SIG-M5 treated with dmso at 0.1 percent for 504 hours (cell line): Measurements from ENCODE around the gene CUL9.

ENCODE experiments used
- DNase-seq: peaks from one replicate; lab custom pipeline; 2025; ENCODE audit not compliant: unreplicated experiment; lab: John Stamatoyannopoulos, UW

Gene CUL9

GRCh38 chr6:43254138-43254817 lies 72.3 kb downstream of the CUL9 start:
- DNase-seq = no peak

DNA sequence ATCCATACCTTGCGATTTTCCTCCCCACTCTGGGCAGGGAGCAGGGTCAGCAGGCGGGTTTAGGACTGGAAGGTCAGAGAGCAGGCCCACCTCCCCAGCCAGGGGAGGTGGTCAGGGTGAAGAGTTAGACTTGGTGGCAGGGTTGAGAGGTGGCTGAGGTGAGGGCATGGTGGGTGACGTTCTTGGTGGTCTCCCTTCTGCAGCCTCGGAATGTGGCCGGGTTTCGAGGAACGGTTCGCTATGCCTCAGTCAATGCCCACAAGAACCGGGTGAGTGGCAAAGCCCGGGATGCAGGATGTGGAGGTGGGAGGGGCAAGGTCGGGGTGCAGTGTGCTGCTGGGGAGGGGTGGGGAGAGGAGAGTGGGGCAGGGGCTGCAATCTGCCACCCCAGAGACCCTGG lies 72.8 kb downstream of the CUL9 start:
- no peak for DNase-seq

GRCh38 chr6:43255408-43256054 lies 73.5 kb downstream of the CUL9 start:
- no peak for DNase-seq

GRCh38 chr6:43256670-43257366 lies 74.8 kb downstream of the CUL9 start:
- no peak for DNase-seq

DNA sequence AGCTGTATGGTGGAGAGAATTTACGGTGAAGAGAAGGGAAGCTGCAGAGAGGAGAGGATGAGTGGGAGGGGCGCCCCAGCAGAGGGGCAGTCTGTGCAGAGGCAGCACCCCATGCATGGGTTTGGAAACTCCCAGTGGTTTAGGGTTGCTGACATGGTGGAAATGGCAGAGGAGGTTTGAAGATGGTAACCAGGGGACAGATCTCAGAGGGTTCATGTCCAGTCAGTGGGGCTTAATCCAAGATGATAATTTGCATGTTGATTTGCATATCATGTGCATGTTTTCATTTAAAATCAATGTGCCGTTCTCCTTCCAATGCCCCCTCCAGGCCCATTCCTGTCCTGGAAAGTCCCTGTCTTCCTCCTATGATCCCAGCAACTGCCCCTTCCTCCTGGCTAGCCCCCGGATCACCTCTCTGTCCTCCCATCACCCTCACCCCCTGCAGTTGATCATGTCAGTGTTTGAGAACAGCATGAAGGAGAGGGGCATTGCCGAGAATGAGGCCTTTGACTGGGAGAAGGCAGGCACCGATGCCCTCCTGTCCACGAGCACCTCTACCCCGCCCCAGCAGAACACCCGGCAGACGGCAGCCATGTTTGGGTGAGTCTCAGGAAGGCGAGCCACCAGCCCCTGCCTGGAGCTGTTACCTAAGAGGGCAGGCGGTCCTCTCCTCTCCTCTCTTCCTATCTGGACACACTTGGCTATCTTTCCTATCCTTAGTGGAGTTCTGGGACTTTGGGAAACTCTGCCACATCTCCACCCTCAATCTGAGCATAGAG lies 75.6 kb downstream of the CUL9 start:
- DNase-seq = no peak

DNA sequence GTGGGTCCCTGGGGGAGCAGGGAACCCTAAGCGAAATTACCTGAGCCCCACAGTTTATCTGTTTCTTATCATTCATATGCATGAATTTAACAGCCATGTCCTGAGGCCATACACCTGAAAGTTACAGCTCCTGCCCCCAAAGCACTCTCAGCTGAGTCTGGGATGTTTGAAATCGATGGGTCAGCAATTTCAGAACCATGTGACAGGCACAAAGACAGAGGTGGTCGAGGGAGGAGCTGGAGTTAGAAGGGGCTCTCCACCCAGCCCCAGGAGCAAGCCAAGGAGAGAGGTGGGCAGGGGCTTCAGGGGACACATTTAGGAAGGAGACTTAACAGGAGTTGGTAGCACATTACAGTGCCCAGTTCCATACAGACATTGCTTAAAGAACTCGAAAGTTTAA lies 76.2 kb downstream of the CUL9 start:
- no peak for DNase-seq

GRCh38 chr6:43258807-43259686 lies 77.1 kb downstream of the CUL9 start:
- no peak for DNase-seq

DNA sequence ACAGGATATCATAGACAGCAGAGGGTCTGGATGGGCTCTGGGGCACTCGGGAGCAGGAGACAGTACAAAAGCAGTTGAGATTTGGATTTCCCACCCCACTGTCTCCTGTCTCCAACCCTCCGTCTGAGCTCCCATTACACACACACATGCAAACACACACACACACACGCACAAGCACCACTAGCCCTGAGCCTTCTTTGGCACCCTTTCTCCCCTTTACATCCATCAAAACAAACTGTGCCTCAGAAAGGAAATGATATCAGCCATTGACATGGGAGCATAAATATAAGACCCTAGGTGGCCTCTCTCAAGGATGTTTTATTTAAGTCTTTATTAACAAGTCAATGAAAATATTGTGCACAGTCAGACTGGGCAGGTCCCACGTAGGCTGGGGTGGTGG lies 78.8 kb downstream of the CUL9 start:
- DNase-seq = no peak

GRCh38 chr6:43261198-43261597 lies 79.2 kb downstream of the CUL9 start:
- no peak for DNase-seq

- no peak for DNase-seq
Measured at GRCh38 chr6:43262000-43262779, 80.2 kb downstream of the CUL9 start.

DNA sequence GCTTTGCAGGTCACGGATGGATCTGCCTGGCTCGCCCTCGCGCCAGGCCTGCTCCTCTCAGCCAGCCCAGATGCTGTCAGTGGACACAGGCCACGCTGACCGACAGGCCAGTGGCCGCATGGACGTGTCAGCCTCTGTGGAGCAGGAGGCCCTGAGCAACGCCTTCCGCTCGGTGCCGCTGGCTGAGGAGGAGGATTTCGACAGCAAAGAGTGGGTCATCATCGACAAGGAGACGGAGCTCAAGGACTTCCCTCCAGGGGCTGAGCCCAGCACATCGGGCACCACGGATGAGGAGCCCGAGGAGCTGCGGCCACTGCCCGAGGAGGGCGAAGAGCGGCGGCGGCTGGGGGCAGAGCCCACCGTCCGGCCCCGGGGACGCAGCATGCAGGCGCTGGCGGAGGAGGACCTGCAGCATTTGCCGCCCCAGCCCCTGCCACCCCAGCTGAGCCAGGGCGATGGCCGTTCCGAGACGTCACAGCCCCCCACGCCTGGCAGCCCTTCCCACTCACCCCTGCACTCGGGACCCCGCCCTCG lies 80.9 kb downstream of the CUL9 start:
- no peak for DNase-seq

- DNase-seq = peak; percentile 59
Measured at GRCh38 chr6:43263314-43264178, 81.5 kb downstream of the CUL9 start.

DNA sequence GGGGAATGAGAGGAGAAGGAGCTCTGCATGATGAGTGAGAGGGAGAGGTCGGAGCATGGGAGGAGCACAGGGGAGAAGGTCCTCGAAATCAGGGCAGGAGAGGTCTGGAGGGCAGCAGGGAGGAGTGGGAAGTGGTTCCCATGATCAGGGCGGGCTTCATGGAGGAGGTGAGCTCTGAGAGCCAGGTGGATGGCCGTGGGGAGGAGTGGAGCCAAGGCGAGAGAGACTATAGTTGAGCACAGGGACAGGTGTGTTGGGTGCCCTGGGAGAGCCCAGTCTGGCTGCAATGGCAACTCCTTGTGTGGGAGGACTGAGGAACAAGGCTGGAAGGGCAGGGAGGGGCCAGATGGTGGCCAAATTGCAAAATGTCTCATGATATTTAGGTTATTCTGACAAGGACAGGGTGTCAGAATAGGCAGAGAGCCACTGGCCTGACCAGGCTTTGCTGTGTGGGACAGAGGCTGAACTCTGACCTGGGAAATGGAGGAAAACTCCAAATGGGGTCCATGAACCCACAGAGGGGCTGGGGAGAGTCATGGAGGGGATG lies 82.7 kb downstream of the CUL9 start:
- DNase-seq = no peak

- no peak for DNase-seq
Measured at GRCh38 chr6:43265564-43265963, 83.6 kb downstream of the CUL9 start.

DNA sequence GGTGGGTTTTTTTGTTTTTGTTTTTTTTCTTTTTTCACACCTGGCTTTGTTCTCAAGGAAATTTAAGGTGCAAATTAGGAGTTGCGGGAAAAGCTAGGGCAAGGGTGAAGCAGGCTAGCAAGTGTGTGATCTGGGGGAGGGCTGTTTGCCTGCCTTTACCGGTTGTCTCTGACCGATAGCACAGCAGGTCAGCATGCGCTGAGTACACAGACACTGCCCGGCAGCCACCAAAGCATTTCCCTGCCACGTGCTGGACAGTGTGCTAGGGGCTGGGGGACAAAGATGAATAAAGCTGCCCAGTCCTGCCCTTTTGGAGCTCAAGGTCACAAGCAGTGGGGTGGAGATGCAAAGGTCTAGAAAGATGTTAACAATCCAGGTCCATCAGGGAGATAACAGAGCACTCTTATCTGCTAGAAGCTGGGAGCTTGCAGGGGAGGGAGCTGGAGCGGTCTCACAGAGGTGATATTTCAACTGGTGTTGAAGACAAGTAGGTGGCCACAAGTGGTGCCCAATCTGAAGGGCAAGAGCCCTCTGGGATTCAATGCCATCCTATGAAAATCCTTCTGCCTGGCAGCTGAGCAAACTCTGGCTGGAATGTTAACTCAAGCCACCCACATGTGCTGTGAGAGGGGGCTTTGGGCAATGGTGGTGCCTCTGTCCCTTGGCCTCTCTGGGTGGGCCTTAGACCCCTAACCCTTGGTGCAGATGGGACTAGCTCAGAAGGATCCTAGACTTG lies 85.8 kb downstream of the CUL9 start:
- no peak for DNase-seq

DNA sequence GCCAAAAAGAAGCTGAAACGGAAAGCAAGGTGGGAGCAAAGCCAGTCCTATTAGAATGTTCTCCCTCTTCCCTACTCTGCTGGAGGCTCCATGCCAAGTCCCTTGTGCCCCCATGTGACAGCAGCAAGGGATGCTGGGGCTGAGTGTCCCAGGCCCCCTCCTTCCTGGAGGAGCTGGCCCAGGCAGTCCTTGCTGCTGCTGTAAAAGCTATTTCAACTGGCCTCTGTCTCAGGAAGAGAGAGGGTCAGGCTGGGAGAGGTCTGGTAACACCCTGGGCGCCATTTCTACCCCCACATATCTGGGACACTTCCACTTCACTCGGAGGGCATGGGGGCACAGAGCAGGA lies 86.3 kb downstream of the CUL9 start:
- no peak for DNase-seq

GRCh38 chr6:43268782-43269272 lies 86.8 kb downstream of the CUL9 start:
- DNase-seq = no peak
